NCI-H774 (cell line): Measurements from ENCODE around the gene CCL8.

ENCODE experiments used
- DNase-seq: peaks from one replicate; lab custom pipeline; 2025; lab: John Stamatoyannopoulos, UW

CCL8 gene

DNA sequence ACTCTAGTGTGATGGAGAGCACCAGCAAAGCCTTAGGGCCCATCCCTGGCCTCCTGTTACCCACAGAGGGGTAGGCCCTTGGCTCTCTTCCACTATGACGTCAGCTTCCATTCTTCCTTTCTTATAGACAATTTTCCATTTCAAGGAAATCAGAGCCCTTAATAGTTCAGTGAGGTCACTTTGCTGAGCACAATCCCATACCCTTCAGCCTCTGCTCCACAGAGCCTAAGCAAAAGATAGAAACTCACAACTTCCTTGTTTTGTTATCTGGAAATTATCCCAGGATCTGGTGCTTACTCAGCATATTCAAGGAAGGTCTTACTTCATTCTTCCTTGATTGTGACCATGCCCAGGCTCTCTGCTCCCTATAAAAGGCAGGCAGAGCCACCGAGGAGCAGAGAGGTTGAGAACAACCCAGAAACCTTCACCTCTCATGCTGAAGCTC is at the start of gene CCL8:
CCL8 (plus strand) TSS at position 397 of the 445 bp plus-strand sequence. CDS start 67 bp downstream, outside the sequence.
- no peak for DNase-seq

- no peak for DNase-seq
Observed at GRCh38 chr17:34269969-34270368, 49.3 kb upstream of the CCL8 start, which contains the start of gene CCL7. TSS of gene CCL7 (plus strand) at chr17:34270221. CDS start at chr17:34270291, 70 bp downstream.

GRCh38 chr17:34275881-34276280 is 43.4 kb upstream of the CCL8 start:
- no peak for DNase-seq

- no peak for DNase-seq
Observed at GRCh38 chr17:34276826-34277225, 42.4 kb upstream of the CCL8 start.

DNA sequence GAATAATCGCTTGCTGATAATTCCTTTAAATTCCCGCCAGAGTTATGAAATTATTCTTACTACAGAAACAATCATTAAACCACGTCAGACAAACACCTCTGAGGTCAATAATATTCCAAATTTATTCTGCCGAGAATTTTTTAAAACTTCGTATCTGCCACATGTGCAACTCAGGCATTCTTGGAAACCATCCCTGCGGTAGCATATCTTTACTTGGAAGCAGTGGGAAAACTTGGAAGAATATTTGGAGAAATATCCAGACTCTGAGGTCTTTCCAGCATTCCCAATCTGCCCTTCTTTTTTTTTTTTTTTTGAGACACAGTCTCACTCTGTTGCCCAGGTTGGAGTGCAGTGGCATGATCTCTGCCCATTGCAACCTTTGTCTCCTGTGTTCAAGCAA is 35.7 kb upstream of the CCL8 start:
- no peak for DNase-seq

DNA sequence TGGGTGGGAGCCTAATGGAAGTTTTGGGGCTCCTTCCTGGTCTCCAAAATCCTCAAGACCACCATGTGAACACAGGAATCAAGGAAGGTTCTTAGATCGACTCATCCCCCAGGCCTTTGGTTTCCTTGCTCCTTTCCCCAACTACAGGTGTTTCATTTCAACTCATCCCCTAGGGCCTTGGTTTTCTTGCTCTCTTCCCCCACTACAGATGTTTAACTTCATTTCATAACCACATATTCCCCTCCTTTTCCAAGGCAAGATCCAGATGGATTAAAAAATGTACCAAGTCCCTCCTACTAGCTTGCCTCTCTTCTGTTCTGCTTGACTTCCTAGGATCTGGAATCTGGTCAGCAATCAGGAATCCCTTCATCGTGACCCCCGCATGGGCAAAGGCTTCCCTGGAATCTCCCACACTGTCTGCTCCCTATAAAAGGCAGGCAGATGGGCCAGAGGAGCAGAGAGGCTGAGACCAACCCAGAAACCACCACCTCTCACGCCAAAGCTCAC is 33.9 kb upstream of the CCL8 start, which contains the start of gene CCL11:
CCL11 (plus strand) TSS at position 457 of the 507 bp plus-strand sequence. CDS start 67 bp downstream, outside the sequence.
- no peak for DNase-seq

GRCh38 chr17:34287875-34288274 is 31.4 kb upstream of the CCL8 start:
- DNase-seq, result no peak

- no peak for DNase-seq
Observed at GRCh38 chr17:34290586-34290985, 28.6 kb upstream of the CCL8 start.

DNA sequence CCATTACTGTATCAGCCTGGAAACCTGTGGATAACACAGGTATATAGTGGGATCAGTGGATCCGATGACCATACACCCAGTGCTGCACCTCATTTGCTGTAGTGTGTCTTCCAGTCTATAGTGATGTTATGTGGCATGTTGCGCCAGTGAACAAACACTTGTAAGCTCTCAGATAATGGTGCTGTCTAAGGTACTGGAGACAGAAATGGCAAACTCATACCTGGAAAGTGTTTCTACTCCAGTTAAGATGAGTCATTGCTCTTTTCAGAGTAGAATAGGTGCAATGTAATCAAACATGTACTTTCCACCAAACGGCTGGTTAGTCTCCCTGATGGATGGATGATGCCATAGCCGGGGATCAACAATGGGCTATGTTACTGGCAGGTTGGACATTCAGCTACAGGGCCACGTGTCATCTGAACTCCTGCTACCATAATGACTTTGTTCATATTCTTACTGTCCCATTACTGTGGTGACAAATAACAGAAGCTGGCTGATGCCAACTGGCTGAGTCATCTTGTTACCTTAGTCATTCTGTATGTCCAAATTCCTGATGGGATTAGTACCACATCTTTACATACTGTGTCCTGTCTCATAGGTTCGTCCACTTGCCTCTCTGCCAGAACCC is 27.4 kb upstream of the CCL8 start:
- no peak for DNase-seq

DNA sequence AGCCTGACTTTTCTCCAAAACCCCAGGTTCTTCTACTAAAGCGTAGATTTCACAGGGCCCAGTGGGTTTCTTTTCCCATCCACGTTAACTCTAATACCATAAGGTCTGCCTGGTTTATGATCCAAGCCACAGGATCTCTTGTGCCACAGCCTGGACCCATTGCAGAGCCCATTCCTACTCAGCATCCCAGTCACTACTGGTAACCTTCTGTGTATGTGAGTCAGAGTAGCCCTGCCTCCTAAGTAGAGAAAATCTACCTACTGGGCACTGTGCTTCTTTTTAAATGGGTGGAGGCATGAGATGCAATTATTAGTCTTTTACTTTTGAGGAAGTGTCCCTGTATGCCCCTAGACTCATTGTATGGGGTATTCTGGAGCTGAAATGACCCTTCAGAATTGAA is 20.2 kb upstream of the CCL8 start:
- no peak for DNase-seq

DNA sequence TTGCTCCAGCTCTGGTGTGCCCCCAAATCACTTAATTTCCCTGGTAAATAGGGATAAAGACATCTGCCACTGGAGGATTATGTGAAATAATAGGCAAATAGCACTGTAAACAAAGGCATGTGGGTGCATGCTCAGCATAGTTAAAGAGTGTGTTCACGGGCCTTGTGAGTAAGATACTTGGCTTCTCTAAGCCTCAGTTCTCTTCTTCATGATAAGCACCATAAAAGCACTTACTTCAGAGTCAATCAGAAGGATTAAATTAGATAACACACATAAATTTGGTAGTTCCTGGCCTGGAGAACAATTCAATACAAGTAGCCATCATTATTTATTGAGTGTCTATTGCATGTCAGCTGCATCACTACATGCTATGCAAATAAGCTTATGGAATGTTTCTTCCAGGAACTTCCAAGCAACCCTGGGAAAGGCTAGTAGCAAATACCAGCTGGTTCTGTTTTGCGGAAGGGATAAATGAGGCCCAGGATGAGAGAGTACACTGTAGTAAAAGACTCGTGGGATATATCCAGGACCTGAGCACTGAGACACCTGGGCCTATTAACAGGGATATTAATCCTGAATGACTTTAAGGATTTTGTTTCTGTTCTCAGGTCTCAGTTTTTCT is 19.2 kb upstream of the CCL8 start:
- DNase-seq, result no peak

DNA sequence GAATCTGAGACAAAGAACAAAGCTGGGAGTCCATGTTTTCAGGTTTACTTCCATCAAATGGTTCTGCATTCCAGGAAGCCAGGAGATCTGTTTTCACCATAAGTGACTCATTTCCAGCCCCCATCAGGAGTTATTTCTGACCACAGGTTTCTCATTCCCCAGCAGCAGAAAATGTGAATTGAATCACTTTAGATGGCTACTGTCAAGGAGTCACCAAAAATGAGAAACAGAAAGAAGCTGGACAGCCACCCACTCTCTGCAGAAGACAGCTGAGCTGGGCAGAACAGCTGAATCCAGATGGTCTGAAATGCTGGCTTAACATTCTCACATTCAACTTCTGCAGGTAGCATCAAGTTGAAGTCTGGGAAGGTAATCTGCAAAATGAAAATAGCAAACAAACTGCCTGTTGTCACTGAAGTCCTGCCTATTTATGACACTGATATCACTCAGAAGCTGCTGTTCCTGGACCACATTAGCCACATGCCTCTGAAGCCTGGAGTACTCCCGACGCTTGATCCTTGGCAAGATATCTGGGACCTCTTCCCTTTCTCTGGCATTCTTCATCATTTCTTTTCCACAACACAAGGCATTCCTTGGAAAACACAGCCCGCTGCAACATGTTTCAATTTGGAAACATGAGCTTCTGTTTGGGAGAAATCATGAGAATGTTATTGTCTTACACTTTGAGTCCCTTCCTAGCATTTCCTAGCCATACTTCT is 18.4 kb upstream of the CCL8 start:
- no peak for DNase-seq

DNA sequence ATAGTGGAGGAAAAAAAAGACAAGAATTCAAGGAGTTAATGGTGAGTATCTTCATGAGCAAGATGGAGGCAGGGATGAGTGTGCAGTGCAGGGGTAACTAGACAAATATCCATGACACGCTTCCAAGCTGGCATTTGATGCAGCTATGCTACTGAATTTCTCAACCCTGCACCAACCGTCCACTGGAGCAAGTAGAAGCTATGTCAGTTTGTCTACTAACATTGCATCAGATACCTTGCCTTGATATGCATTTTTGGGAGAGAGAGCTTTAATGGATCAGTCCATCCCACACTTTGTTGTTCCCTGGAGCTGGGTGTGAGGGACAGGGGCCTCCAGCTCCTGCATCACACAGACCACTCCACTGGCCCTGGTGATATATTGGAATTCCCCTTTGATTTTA is 17.2 kb upstream of the CCL8 start:
- DNase-seq, result no peak

DNA sequence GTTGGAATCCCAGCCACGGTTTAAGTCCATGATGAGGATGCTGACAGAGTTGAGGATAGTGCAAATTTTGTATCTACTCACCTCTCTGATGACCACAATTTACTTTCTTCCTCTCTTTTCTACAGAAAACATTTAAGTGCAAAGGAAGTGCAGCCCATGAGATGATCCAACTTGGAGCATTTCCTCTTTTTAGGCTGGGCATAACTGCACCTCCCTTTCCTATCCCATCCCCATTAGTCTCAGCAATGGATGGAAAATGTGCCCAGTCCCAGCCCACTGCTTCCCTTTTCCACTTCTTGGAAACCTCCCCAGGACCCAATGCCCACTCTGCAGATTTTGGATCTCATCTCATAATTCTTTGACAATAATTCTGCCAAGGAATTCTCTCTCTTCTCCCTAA is 16.6 kb upstream of the CCL8 start:
- no peak for DNase-seq

DNA sequence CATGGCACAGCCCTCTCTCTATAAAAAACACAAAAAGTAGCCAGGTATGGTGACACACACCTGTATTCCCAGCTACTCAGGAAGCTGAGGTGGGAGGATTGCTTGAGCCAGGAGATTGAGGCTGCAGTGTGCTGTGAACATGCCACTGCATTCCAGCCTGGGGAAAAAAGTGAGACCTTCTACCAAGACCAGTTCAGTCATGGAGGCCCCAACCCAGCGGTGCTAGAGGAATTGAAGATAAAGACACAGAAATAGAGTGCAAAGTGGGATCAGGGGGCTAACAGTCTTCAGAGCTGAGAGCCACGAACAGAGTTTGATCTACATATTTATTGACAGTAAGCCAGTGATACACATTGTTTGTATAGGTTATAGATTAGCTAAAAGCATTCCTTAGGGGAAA is 15.6 kb upstream of the CCL8 start:
- no peak for DNase-seq

GRCh38 chr17:34305061-34305460 is 14.2 kb upstream of the CCL8 start:
- DNase-seq, result no peak

DNA sequence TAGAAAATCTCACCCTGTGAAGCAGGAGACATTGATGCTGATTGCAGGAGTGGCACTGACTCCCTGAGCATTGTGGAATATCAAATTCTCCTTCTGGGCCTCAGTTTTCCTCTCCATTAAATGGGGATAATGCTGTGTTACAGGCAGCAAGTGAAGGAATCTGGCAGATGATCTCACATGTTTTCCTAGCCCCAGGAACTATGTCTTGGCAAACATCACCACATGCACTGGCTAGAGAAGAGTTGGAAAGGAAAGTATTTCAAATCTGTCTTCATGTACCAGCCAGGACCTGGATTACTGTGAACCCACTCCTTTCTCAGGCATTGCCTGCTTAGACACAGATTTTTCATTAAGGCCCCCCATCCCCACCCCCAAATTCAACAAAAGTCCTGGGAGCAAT is 13.6 kb upstream of the CCL8 start:
- no peak for DNase-seq

- no peak for DNase-seq
Observed at GRCh38 chr17:34306466-34306865, 12.8 kb upstream of the CCL8 start.

GRCh38 chr17:34307110-34307509 is 12.1 kb upstream of the CCL8 start:
- DNase-seq, result no peak

DNA sequence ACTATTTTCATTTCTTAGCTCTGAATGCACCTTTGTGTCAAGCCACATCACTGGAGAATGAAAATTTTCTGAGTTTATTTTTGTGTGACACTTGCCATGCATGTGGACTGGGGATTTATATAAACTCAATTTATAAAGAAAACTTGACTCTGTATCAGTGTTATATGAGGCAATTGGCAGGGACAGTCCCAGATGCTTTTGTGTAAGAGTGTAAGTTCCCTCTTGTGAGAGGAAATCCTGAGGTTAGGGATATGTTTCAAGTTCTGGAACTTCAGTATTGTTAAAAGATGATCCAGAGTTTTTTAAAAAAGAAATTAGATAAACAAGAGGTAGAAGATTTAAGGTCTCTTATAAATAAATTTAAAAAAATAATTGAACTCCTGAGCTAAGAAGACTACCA is 10.9 kb upstream of the CCL8 start:
- no peak for DNase-seq

DNA sequence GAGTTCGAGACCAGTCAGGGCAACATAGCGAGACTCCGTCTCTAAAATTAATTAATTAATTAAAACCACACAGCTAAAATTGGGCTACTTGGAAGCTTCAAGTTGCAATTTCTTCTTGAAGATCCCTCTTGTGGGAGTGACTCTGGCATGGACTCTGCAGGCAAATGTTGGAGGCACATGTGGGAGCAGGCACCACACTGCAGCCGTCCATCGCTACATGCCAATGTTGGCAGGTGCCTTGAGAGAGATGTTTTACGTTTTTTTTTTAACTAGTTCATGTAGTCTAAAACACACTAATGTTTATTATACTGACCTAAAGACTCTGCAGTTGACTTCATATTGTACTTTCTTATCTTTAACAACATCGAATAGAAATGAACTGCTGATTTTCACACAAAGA is 7.9 kb upstream of the CCL8 start:
- no peak for DNase-seq

DNA sequence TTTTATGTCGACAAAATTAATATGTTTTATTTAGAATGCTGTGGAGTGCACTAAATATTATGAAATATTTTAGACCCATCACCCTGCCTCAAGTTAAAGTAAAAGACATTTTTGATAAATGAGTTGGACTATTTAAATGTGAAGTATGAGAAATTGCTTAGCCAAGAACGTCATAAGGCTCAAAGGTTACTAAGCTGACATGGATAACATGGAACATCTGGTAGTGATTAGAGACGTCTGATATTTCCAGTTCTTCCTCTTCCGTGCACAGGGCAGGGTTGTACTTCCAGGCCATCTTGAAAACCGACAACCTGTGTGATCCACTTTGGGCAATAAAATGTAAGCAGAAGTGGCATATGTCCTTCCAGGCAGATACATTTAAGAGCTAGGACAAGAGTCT is 7.2 kb upstream of the CCL8 start:
- DNase-seq, result no peak

DNA sequence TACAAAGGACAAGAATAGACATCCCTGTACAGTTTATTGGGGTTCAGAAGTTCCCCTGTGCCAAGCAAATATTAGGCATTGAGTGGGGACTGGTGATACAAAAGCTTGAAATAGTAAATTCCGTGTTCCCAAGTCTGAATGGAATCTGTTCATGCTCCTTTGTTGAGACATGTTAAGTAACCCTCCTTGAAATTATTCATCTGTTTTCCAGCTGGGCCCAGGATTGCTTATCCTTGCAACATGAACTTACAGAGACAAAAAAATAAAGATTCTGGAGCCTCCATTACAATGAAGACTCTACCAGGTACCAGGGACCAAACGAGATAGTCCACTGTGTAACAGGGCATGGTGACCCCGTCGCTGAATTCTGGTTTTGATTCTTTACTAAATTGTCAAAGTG is 6.1 kb upstream of the CCL8 start:
- DNase-seq, result no peak
